Stimulated activated CD4-positive, alpha-beta T cell treated with anti-CD3 and anti-CD28 coated beads, Interleukin-1b, Interleukin-23, amount 100 ng/mL, for 24 hours (primary cell): ENCODE measurements around the gene MMS19.
A peak's percentile ranks its signal among the peaks of the same experiment; 100 is the strongest.
"Not testable (repeated sequence)": the region's sequence is repeated elsewhere in the genome, so short reads cannot be mapped to it uniquely, and the experiment has no call there.

Experiments
- DNase-seq, 4 experiments: peaks; one replicate each; pipeline ENCODE4 v3.0.0-alpha.2; 2020; ENCODE audit warnings: low read depth in 4 of 4, low spot score in 1 of 4

The MMS19 gene

GRCh38 chr10:97502916-97503315 is 4.7 kb upstream of the MMS19 start:
- DNase-seq = no peak

GRCh38 chr10:97500297-97500575 is 2.0 kb upstream of the MMS19 start:
- DNase-seq = no peak

- DNase-seq = no peak
These were observed 1.5 kb upstream of the MMS19 start for GRCh38 chr10:97499561-97500296.

- peak in 2 of 4 experiments; percentile 9 to 17 for DNase-seq
These were observed 779 bp upstream of the MMS19 start, which contains the start of gene UBTD1 for GRCh38 chr10:97498841-97499560. Gene UBTD1 (plus strand): TSS chr10:97498924. CDS start chr10:97499204, 280 bp downstream.

GRCh38 chr10:97497572-97498075 is 598 bp downstream of the MMS19 start:
- peak; percentile 49 to 78 (median 62) for DNase-seq

- no peak for DNase-seq
These were observed 3.2 kb downstream of the MMS19 start for GRCh38 chr10:97494863-97495506.

GRCh38 chr10:97494151-97494550 is 4.1 kb downstream of the MMS19 start:
- no peak for DNase-seq

GRCh38 chr10:97490592-97490991 is 7.6 kb downstream of the MMS19 start:
- DNase-seq = no peak

GRCh38 chr10:97485647-97486281 is 12.5 kb downstream of the MMS19 start:
- DNase-seq = no peak

GRCh38 chr10:97483921-97484320 is 14.3 kb downstream of the MMS19 start:
- no peak for DNase-seq

- DNase-seq = no peak
These were observed 14.7 kb downstream of the MMS19 start for GRCh38 chr10:97483506-97483905.

- DNase-seq = no peak
These were observed 15.8 kb downstream of the MMS19 start for GRCh38 chr10:97482381-97482780.

- DNase-seq = no peak
These were observed 17.2 kb downstream of the MMS19 start for GRCh38 chr10:97481071-97481470.

- no peak for DNase-seq
These were observed 18.3 kb downstream of the MMS19 start for GRCh38 chr10:97479939-97480338.

GRCh38 chr10:97479410-97479809 is 18.8 kb downstream of the MMS19 start:
- DNase-seq = not testable (repeated sequence)

- DNase-seq = no peak
These were observed 22.2 kb downstream of the MMS19 start for GRCh38 chr10:97475936-97476594.

- DNase-seq = no peak
These were observed 23.3 kb downstream of the MMS19 start for GRCh38 chr10:97474918-97475317.

GRCh38 chr10:97468781-97469180 is 29.4 kb downstream of the MMS19 start:
- DNase-seq = not testable (repeated sequence)

- no peak for DNase-seq
These were observed 30.1 kb downstream of the MMS19 start for GRCh38 chr10:97468162-97468561.

- DNase-seq = no peak
These were observed 31.5 kb downstream of the MMS19 start for GRCh38 chr10:97466755-97467154.

GRCh38 chr10:97465982-97466381 is 32.2 kb downstream of the MMS19 start:
- DNase-seq = no peak
